Liver (tissue), 3 donors: ENCODE measurements around the gene BPGM.

Experiments
- CTCF ChIP-seq: fragments of 150-350 bp; IDR thresholded peaks from 2 replicates; pipeline ENCODE4 v1.5.1; 2017; ENCODE audit warnings: improper control_type of control experiment, low read depth, low read length; ENCODE audit not compliant: missing input control
- MAX ChIP-seq: IDR thresholded peaks from 2 replicates; pipeline ENCODE4 v1.6.1; 2016; ENCODE audit warnings: antibody characterized with exemption
- TAF1 ChIP-seq: conservative IDR thresholded peaks from 2 replicates; pipeline ENCODE4 v1.6.1; 2016; ENCODE audit warnings: antibody characterized with exemption, mild to moderate bottlenecking
- donor health status: healthy.
- donor health status: healthy.

GRCh38 chr7:134714470-134715205 is 68.0 kb downstream of the BPGM start:
- TF ChIP-seq CTCF (no peak), TAF1 (no peak), MAX (no peak)
